H1 (cell line): ENCODE results near the gene P2RX2. TPM values are rescaled to one million over a fixed set of nuclear protein-coding genes. Genes with fewer than 3 reads are reported as not detected.

Experiments
- CTCF ChIA-PET: fragments of 300-600 bp; sonication (Branson Sonifier 250); formaldehyde crosslinking; loops from one replicate; lab custom pipeline; 2021; ENCODE audit not compliant: partially characterized antibody; lab: Charles Lee
- POLR2A ChIA-PET: fragments of 300-600 bp; sonication (Branson Sonifier 250); formaldehyde crosslinking; loops from one replicate; lab custom pipeline; 2021; ENCODE audit warnings: inconsistent platforms; ENCODE audit not compliant: partially characterized antibody; lab: Charles Lee
- DNase-seq, 2 experiments: peaks; one replicate each; pipeline versions ENCODE4 v3.0.0 to v3.0.0-alpha.2; 2010 to 2022; ENCODE audit warnings: low spot score in 2 of 2, low read depth in 1 of 2, mixed read lengths in 1 of 2
- FAIRE-seq: peaks from 2 replicates; lab custom pipeline; 2011; peaks lifted over from hg19 to GRCh38; lab: Jason Lieb, UNC
- H2AFZ ChIP-seq: 2 replicates; pipeline ENCODE4 v1.8.1; 2012; ENCODE audit warnings: low read length, inconsistent platforms
- H2AK5ac ChIP-seq: 2 replicates; pipeline ENCODE4 v1.6.1; 2013; ENCODE audit warnings: low read depth, low read length
- H2BK120ac ChIP-seq: replicated peaks from 2 replicates; pipeline ENCODE3; 2013; ENCODE audit warnings: low read depth, low read length, inconsistent platforms
- H2BK12ac ChIP-seq: 2 replicates; pipeline ENCODE4 v1.6.1; 2013; ENCODE audit warnings: low read depth, low read length
- H2BK15ac ChIP-seq: 2 replicates; pipeline ENCODE4 v1.6.1; 2013; ENCODE audit warnings: low read length
- H2BK20ac ChIP-seq: 2 replicates; pipeline ENCODE4 v1.6.1; 2013; ENCODE audit warnings: low read length
- H2BK5ac ChIP-seq: 2 replicates; pipeline ENCODE4 v1.6.1; 2013; ENCODE audit warnings: low read depth, low read length
- H3K14ac ChIP-seq: 2 replicates; pipeline ENCODE4 v1.6.1; 2013; ENCODE audit warnings: inconsistent platforms; ENCODE audit not compliant: insufficient read length
- H3K18ac ChIP-seq: 2 replicates; pipeline ENCODE4 v1.6.1; 2013; ENCODE audit warnings: low read length; ENCODE audit errors: extremely low read depth
- H3K23ac ChIP-seq: 2 replicates; pipeline ENCODE4 v1.6.1; 2013; ENCODE audit warnings: inconsistent platforms; ENCODE audit not compliant: insufficient read length
- H3K23me2 ChIP-seq: 2 replicates; pipeline ENCODE4 v1.6.1; 2013; ENCODE audit warnings: low read depth, low read length
- H3K27ac ChIP-seq: 2 replicates; pipeline ENCODE4 v1.6.1; 2011; ENCODE audit warnings: low read depth, low read length, inconsistent platforms
- H3K27me3 ChIP-seq, 4 experiments: replicated peaks in 1 of 4; 1 replicate in 1 of 4; 2 replicates in 3 of 4; pipeline versions ENCODE4 v1.6.1 to v1.8.1; 2011 to 2013; ENCODE audit warnings: low read length in 3 of 4, mild to moderate bottlenecking in 3 of 4, inconsistent platforms in 2 of 4, mixed read lengths in 2 of 4, moderate library complexity in 1 of 4; ENCODE audit not compliant: control insufficient read depth in 3 of 4, insufficient read depth in 3 of 4; ENCODE audit errors: extremely low read depth in 1 of 4
- H3K36me3 ChIP-seq, 4 experiments: 2 replicates each; pipeline versions ENCODE4 v1.6.1 to v1.8.1; 2011 to 2013; ENCODE audit warnings: mild to moderate bottlenecking in 4 of 4, low read length in 3 of 4, moderate library complexity in 2 of 4, control low read depth in 1 of 4, inconsistent platforms in 1 of 4; ENCODE audit not compliant: insufficient read depth in 4 of 4, control insufficient read depth in 2 of 4
- H3K4ac ChIP-seq: replicated peaks from 2 replicates; pipeline ENCODE3; 2013; ENCODE audit warnings: low read length, low read depth, mixed read lengths, inconsistent platforms; ENCODE audit not compliant: insufficient read length
- H3K4me1 ChIP-seq, 4 experiments: replicated peaks in 1 of 4; 1 replicate in 1 of 4; 2 replicates in 3 of 4; pipeline versions ENCODE4 v1.6.1 to v1.8.1; 2011 to 2013; ENCODE audit warnings: low read length in 3 of 4, inconsistent platforms in 2 of 4, mixed read lengths in 1 of 4; ENCODE audit not compliant: insufficient read depth in 4 of 4, control insufficient read depth in 3 of 4
- H3K4me2 ChIP-seq, 2 experiments: 2 replicates each; pipeline versions ENCODE4 v1.6.1 to v1.8.1; 2011 to 2013; ENCODE audit warnings: low read depth in 2 of 2, low read length in 2 of 2, control low read depth in 1 of 2, inconsistent platforms in 1 of 2, mild to moderate bottlenecking in 1 of 2; ENCODE audit not compliant: insufficient read depth in 1 of 2
- H3K4me3 ChIP-seq, 4 experiments: fragments of 200-600, 300-600 bp in 1 of 4; sonication (generic), shearing (Covaris generic), sonication (Bioruptor Twin) in 1 of 4; 2 replicates each; pipeline versions ENCODE4 v1.5.1 to v1.8.1; 2011 to 2016; ENCODE audit warnings: low read length in 4 of 4, low read depth in 3 of 4, control low read depth in 2 of 4, inconsistent platforms in 2 of 4, mild to moderate bottlenecking in 2 of 4, mixed read lengths in 1 of 4, moderate library complexity in 1 of 4; ENCODE audit not compliant: insufficient read depth in 2 of 4; ENCODE audit errors: extremely low read depth in 1 of 4
- H3K56ac ChIP-seq: replicated peaks from 2 replicates; pipeline ENCODE3; 2013; ENCODE audit warnings: low read depth, mild to moderate bottlenecking, mixed read lengths, low read length, inconsistent platforms; ENCODE audit not compliant: insufficient read length
- H3K79me1 ChIP-seq: 2 replicates; pipeline ENCODE4 v1.6.1; 2013; ENCODE audit warnings: low read depth, low read length, control low read depth
- H3K79me2 ChIP-seq, 2 experiments: 2 replicates each; pipeline versions ENCODE4 v1.6.1 to v1.8.1; 2012 to 2013; ENCODE audit warnings: low read length in 2 of 2, mild to moderate bottlenecking in 2 of 2, inconsistent platforms in 1 of 2; ENCODE audit not compliant: insufficient read depth in 2 of 2, control insufficient read depth in 1 of 2
- H3K9ac ChIP-seq, 4 experiments: replicated peaks in 1 of 4; 1 replicate in 1 of 4; 2 replicates in 3 of 4; pipeline versions ENCODE4 v1.6.1 to v1.8.1; 2011 to 2013; ENCODE audit warnings: low read depth in 3 of 4, low read length in 3 of 4, control low read depth in 2 of 4, mild to moderate bottlenecking in 2 of 4, moderate library complexity in 2 of 4, inconsistent platforms in 1 of 4; ENCODE audit errors: extremely low read depth in 1 of 4
- H3K9me3 ChIP-seq, 2 experiments: 2 replicates each; pipeline versions ENCODE4 v1.6.1 to v1.8.1; 2012 to 2013; ENCODE audit warnings: mild to moderate bottlenecking in 2 of 2, moderate library complexity in 2 of 2, control low read depth in 1 of 2, inconsistent platforms in 1 of 2, low read depth in 1 of 2, low read length in 1 of 2, mixed read lengths in 1 of 2; ENCODE audit not compliant: insufficient read depth in 2 of 2
- H4K20me1 ChIP-seq, 2 experiments: replicated peaks in 1 of 2; 2 replicates each; pipeline versions ENCODE3 to v1.8.1; 2011 to 2013; ENCODE audit warnings: inconsistent platforms in 2 of 2, low read length in 2 of 2, mild to moderate bottlenecking in 1 of 2; ENCODE audit not compliant: insufficient read depth in 2 of 2, control insufficient read depth in 1 of 2
- H4K5ac ChIP-seq: 2 replicates; pipeline ENCODE4 v1.6.1; 2013; ENCODE audit warnings: low read length, low read depth, mixed read lengths, inconsistent platforms; ENCODE audit not compliant: insufficient read length
- H4K8ac ChIP-seq: 2 replicates; pipeline ENCODE4 v1.8.0; 2013; ENCODE audit warnings: mild to moderate bottlenecking, moderate library complexity, low read length, inconsistent platforms; ENCODE audit not compliant: insufficient read depth; ENCODE audit errors: extremely low read depth
- H4K91ac ChIP-seq: replicated peaks from 2 replicates; pipeline ENCODE3; 2013; ENCODE audit warnings: low read length, mixed read lengths, inconsistent platforms; ENCODE audit not compliant: insufficient read length
- JUND ChIP-seq: IDR thresholded peaks from 2 replicates; pipeline ENCODE4 v1.6.1; 2011; ENCODE audit warnings: mild to moderate bottlenecking, improper control_type of control experiment, low read length
- SAP30 ChIP-seq: fragments of 300-600 bp; sonication (generic); IDR thresholded peaks from 2 replicates; pipeline ENCODE4 v1.7.1; 2012; ENCODE audit warnings: low read length, moderate library complexity, mild to moderate bottlenecking, inconsistent platforms; ENCODE audit not compliant: insufficient read depth, insufficient replicate concordance
- SUZ12 ChIP-seq: fragments of 200-600 bp; sonication (generic); IDR thresholded peaks from 2 replicates; pipeline ENCODE4 v1.6.1; 2012; ENCODE audit warnings: mild to moderate bottlenecking, inconsistent platforms, low read length, moderate library complexity, mixed read lengths
- USF2 ChIP-seq: IDR thresholded peaks from 2 replicates; pipeline ENCODE4 v1.6.1; 2011; ENCODE audit warnings: low read length, improper control_type of control experiment
- WGBS, 2 experiments: shearing (Covaris generic) in 1 of 2; methylation state at CpG; one replicate each; pipeline versions ENCODE4 v1.1.6 to v1.1.7; 2013 to 2015; ENCODE audit warnings: low lambda C conversion rate in 2 of 2, mixed read lengths in 2 of 2, inconsistent platforms in 1 of 2, low coverage in 1 of 2, missing lambda C conversion rate in 1 of 2; ENCODE audit not compliant: insufficient replicate concordance in 2 of 2, insufficient coverage in 1 of 2, insufficient read length in 1 of 2; ENCODE audit errors: extremely low coverage in 1 of 2, missing lambda C conversion rate in 1 of 2; 5-methylcytosine and 5-hydroxymethylcytosine counted together
- polyA plus RNA-seq, 7 experiments: library from polyadenylated mRNA; depleted of rRNA in 3 of 7; stranded (reverse) in 5 of 7; unstranded in 2 of 7; fragments of >200 nt in 5 of 7; fragments of 200-250 nt in 2 of 7; gene quantifications; 1 replicate in 5 of 7; 2 replicates in 1 of 7; 4 replicates in 1 of 7; pipeline versions ENCODE4 v1.2.1 to v1.2.3, GENCODE V29; 2011 to 2013; ENCODE audit warnings: missing spikeins in 2 of 7, mixed read lengths in 2 of 7
- total RNA-seq: library from RNA; stranded (reverse); fragmentation: NEBNext Ultra II Directional; extraction: Animal tissue kit (Norgen Biotek cat#: 25700); gene quantifications from 2 replicates; pipeline ENCODE4 v1.2.1, GENCODE V29; 2021
- TF ChIP-seq, protein P1 (sequence below): IDR thresholded peaks from 2 replicates; pipeline ENCODE4 v1.6.1; 2012; ENCODE audit warnings: low read length, inconsistent platforms

Gene P2RX2
- total and polyA plus RNA-seq, 2 of the 8 experiments (the other 6 are each of a cell fraction or from before 2014, with no cell fraction given) = 0.84 to 2.2 TPM

DNA sequence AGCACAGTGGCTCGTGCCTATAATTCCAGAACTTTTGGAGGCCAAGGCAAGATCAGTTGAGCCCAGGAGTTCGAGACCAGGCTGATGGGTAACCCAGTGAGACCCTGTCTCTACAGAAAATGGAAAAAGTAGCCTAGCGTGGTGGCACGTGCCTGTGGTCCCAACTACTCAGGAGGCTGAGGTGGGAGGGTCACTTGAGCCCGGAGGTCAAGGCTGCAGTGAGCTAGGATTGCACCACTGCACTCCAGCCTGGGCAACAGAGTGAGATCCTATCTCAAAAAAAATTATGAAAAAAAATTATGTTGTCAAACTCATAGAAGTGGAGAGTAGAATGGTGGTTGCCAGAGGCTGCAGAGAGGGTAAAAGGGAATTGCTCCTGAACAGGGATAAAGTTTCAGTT, 4.5 kb upstream of the P2RX2 start:
- no peak overlapping the region for H3K56ac ChIP-seq
- no peak overlapping the region for H3K4me2 ChIP-seq
- H2BK5ac ChIP-seq = no peak overlapping the region
- H3K79me2 ChIP-seq = no peaks in the 10 kb centered on the region
- H3K18ac ChIP-seq = no peak overlapping the region
- peaks cover 35 to 84% (median 65%) of the 10 kb centered on the region in 4 experiments for H3K27me3 ChIP-seq
- H3K9me3 ChIP-seq = peaks cover 12 to 33% of the 10 kb centered on the region in 2 experiments; a peak in 3 of 4 replicates
- H3K14ac ChIP-seq = no peak overlapping the region
- H2BK120ac ChIP-seq = no peak overlapping the region
- H2AFZ ChIP-seq = no peak overlapping the region
- H3K4ac ChIP-seq = no peak overlapping the region
- no peak overlapping the region for H3K9ac ChIP-seq
- H4K20me1 ChIP-seq = no peaks in the 10 kb centered on the region
- ChIA-PET POLR2A (interaction anchor here (1.2 to 1.5 kb wide), 4 partner anchors 10 to 31 kb away, joined by 3 to 4 read pairs (median 4); no protein-coding TSS in a partner anchor), CTCF (interaction anchor here (0.8 to 3.3 kb wide), 9 partner anchors 10 to 199 kb away, joined by 3 to 41 read pairs (median 7); no protein-coding TSS in a partner anchor)
- no peaks in the 10 kb centered on the region for H3K36me3 ChIP-seq
- H2BK12ac ChIP-seq = no peak overlapping the region
- no peaks in the 10 kb centered on the region; the same call in 1 of the 2 replicates for H3K23me2 ChIP-seq
- H4K5ac ChIP-seq = no peak overlapping the region
- no peak overlapping the region for H2BK15ac ChIP-seq
- no peak overlapping the region for H4K91ac ChIP-seq
- WGBS, 2 experiments = 83% methylated on average over 5 of the region's 5 CpGs; no CpG with 5 or more reads in 1 of the 2 experiments
- DNase-seq (no peak), FAIRE-seq (no peak)
- H2AK5ac ChIP-seq = no peak overlapping the region
- H3K4me3 ChIP-seq = no peak overlapping the region
- H3K23ac ChIP-seq = no peak overlapping the region
- TF ChIP-seq SAP30 (no peak), USF2 (no peak), JUND (no peak), SUZ12 (no peak)
- TF ChIP-seq, protein P1, sequence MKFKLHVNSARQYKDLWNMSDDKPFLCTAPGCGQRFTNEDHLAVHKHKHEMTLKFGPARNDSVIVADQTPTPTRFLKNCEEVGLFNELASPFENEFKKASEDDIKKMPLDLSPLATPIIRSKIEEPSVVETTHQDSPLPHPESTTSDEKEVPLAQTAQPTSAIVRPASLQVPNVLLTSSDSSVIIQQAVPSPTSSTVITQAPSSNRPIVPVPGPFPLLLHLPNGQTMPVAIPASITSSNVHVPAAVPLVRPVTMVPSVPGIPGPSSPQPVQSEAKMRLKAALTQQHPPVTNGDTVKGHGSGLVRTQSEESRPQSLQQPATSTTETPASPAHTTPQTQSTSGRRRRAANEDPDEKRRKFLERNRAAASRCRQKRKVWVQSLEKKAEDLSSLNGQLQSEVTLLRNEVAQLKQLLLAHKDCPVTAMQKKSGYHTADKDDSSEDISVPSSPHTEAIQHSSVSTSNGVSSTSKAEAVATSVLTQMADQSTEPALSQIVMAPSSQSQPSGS = no peak
- H3K4me1 ChIP-seq = peaks cover 0 to 3% (median 0%) of the 10 kb centered on the region in 4 experiments; a peak in 2 of 7 replicates
- H3K79me1 ChIP-seq = no peaks in the 10 kb centered on the region
- H2BK20ac ChIP-seq = no peak overlapping the region
- H4K8ac ChIP-seq = no peak overlapping the region
- no peak overlapping the region for H3K27ac ChIP-seq
